GM19467 (cell line): ENCODE results near the gene PDE7B.

Experiments
- ATAC-seq: cut with Tn5 transposase; IDR thresholded peaks from one replicate; pipeline ENCODE4 v1.9.1; 2021; ENCODE audit warnings: mild to moderate bottlenecking, moderate library complexity; ENCODE audit not compliant: unreplicated experiment

The PDE7B gene

DNA sequence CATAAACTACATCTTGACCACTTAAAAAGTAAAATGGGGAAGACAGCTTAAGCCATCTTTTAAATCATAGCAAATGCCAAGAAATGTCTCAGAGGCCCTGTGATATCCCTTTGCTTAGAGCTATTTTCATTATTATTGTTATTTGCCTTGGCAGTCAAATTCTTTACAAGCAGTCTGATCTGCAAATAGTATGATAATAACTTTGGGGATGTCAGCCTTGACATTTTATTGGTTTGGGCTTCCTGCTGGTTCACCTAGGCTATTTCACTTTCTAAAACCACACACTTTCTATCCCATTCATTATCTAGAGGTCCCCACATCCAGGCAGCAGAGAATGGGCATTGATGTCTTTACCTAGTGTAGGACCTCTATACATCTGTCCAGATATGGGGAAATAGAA, 125.1 kb downstream of the PDE7B start:
- no peak for ATAC-seq

DNA sequence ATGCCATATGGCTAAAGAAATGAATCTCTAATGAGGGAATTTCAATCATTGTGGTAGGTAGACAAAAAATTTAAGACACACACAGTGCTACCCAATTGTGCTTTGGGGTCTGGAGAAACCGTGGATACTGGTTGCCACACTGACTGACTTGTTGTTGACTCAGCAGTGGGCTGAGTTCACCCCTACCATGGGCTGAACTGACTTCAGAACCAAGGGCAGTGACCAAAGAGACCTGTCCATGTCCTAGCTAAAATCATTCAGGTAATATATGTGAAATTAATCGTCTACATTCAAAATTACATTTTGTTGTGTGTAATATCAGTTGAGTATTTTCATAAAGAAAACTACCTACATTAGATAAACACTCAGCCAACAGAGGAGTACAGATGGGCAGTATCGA, 131.6 kb downstream of the PDE7B start:
- no peak for ATAC-seq

DNA sequence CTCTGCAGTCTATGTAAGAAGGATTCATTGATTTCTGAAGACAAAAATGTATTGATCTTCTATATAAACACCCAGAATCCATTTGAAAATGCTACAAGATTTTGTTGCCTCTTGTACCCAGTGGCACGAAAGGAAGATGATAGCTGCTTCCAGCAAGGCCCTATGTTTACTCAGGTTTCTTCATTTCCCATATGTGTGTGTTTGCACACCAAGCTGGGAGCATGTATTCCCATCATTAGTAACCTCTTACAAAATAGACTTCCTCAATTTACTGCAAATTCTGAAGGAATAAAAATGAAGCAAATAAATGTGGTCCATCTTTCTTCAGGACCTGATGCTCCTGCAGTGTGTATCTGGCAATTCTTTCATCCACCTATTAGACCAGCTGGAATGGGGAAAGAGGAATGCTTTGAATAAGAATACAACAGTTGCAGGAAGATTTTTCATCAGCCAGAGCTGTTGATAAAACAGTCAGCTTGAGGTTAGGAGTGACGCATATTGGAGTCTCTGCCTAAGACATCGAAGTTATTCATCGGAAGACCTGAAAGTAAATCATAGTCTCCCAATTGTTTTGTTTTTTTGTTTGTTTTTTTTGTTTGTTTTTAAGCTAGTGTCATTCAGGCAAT, 132.3 kb downstream of the PDE7B start:
- ATAC-seq = no peak

DNA sequence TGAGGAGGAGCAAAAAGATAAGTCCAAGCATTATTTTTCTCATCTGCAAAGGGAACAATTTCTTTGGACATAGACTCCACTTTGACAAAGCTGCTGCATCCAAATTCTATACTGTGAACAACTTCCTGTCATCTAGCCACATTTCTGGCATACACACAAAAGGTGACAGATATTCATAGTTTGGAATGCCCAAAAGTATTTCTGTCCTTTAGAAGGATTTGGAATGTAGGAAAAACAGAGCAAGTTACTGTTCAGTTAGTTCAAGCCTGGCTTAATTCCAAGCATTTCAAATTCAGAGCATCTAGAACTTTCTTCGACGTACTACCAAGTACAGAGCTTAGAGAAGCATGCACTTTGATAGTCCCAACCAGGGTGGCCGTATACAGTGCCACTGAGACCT, 134.0 kb downstream of the PDE7B start:
- ATAC-seq = no peak

DNA sequence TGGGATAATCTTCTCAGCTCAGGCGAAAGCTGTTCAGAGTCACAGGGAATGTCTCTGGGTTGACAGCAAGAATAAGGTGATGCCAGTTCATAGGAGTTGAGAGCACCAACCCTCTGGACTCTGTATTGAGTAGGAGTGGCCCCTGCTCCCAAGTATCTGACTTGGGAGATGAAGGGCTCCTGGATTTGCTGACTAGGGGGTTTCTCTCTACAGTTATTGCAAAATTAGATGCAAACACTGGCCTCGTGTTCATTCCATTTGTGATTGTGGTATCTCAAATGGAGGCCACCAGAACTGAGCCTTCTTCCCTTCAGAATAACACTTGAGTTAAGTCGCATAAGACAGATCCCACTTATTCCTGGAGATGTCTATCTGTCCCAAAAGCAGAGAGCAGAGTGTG, 135.7 kb downstream of the PDE7B start:
- ATAC-seq = no peak

DNA sequence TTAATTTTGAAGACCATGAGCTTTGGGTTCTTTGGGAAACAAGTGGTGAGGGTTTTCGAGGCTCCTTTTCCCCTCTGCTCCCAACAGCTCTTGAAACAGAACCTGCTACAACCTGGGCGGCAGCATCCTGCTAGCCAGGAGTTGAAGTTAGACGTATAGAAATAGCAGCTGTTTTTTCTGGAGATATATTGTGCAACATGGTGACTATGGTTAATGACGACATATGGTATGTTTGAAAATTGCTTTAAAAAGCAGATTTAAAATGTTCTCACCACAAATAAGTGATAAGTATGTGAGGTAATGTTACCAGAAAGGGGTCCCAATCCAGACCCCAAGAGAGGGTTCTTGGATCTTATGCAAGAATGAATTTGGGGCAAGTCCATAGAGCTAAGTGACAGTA, 138.9 kb downstream of the PDE7B start:
- ATAC-seq = no peak

DNA sequence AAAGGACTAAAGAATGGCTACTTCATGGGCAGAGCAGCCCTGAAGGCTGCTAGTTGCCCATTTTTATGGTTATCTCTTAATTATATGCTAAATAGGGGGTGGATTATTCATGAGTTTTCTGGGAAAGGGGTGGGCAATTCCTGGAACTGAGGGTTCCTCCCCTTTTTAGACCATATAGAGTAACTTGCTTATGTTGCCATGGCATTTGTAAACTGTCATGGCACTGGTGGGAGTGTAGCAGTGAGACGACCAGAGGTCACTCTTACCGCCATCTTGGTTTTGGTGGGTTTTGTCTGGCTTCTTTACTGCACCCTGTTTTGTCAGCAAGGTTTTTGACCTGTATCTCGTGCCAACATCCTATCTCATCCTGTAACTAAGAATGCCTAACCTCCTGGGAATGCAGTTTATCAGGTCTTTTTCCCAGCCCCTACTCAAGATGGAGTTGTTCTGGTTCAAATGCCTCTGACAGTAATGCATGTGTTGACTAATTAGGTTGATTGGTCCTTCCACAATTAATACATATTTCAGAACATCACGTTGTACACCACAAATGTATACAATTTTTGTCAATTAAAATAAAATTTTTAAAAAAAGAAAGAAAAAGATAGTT, 139.5 kb downstream of the PDE7B start:
- ATAC-seq = no peak

DNA sequence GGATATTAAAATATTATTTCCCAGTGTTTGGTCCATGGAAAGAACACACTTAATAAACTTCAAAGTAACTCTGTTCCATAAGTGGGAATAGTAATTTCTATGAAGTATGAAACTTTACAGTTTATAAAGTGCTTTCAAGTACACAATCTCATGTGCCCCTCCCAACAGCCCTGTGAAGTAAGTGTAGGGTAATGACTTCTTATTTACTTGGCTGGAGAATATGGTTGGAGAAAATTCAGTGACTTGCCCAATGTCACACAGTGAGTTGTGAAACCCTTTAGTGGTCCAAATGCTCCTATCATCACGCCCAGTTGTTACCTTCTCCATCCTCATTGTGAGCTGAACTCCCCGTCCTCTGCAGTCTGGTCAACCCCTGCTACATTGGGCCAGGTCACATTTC, 141.2 kb downstream of the PDE7B start:
- no peak for ATAC-seq

DNA sequence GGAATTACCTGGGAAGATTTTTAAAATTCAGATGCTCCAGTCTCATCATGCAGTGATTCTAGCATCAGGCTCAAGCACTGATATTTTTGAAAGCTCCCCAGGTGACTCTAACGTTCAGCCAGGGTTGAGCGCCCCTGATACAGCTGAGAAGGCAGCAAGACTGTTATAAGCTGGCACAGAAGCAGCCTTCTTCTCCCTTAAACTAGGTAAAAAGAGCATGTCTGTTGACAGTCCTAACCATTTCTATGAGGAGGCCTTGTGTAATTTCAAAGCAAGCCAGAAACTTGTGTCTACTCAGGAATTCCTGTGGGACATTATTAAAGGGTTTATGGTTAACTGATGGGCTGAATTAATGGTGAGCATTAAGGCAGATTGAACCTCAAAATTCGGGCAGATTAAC, 141.9 kb downstream of the PDE7B start:
- no peak for ATAC-seq

DNA sequence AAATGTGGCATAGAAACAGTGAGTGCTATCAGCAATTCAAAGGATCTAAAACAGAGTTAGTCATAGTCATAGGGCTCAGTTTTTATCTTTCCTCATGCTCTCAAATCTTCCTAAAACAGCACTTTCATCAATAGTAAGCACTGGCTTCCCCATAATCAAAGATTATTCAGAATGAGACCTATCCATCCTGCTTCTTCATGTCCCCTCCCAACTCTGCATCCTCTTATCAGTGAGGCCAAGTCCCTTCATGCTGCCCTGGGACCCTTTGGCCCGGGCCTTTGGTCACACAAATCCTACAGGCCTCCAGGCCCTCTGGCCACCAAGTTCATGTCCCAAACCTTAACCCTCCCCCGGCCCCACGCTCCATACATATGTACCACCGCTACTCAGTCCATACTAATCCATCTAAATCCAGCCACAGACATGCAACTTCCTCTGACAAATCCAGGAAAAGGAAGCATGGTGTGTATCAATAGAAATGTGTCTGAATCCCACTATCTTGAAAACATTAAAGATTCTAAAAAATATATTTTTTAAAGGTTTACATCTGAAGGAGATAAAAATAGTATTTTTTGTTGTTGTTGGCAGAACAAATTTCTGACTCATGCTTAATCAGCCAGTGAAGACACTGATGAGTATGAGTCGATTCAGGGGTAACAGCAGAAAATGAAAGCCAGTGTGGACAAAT, 143.5 kb downstream of the PDE7B start:
- no peak for ATAC-seq

DNA sequence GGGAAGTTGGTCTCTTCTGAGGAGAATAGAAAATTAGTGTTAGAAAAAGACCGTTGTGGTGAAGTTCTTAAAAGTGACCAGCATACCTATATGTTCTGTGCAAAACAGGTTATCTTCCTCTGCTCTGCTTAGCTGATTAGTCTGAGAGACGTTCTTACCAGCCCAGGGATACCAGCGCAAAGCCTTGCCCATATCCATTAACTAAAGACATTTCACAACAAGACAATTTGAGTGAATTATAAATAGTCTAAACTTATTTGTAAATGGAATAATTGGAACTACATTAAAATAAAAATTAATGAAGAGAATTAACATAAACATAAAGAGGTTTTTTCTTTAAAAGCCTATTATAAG, 144.0 kb downstream of the PDE7B start:
- no peak for ATAC-seq

DNA sequence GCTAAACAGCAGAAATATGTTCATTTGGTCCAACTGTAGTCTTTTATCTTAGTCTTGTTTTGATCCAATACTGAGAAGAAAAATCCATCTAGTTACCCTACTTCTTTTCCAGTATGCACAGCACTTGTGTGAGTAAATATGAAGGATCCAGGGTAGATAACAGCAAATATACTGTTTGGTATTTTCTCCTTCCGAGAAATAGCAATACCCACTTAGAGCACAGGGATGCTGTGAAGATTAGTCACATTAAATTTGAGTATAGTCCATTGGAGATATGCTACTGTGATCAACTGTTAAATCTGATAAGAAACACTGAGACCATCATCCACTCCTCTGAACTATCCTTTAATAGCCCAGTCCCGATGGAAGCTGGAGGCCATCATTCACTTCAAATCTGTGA, 145.2 kb downstream of the PDE7B start:
- no peak for ATAC-seq

DNA sequence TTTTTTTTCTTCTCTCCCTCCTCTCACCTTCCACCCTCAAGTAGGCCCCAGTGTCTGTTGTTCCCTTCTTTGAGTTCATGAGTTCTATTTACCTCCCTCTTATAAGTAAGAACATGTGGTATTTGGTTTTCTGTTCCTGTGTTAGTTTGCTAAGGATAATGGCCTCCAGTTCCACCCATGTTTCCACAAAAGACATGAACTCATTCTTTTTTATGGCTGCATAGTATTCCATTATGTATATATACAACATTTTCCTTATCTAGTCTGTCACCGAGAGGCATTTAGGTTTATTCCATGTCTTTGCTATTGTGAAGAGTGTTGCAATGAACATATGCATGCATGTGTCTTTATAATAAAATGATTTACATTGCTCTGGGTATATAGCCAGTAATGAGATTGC, 147.9 kb downstream of the PDE7B start:
- ATAC-seq = no peak

DNA sequence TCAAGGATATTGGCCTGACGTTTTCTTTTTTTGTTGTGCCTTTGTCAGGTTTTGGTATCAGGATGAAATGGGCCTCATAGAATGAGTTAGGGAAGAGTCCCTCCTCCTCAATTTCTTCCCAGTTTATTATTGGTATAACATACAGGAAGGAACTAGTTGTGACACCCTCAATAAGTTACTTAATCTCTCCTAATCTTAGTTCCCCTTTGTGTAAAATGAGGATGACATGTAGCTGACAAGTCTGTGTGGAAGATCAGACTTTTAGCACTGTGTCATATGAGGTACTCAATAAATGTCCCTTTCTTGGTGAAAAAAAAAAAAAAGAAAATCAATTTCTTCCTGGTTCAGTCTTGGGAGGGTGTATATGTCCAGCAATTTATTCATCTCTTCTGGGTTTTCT, 155.8 kb downstream of the PDE7B start:
- no peak for ATAC-seq

DNA sequence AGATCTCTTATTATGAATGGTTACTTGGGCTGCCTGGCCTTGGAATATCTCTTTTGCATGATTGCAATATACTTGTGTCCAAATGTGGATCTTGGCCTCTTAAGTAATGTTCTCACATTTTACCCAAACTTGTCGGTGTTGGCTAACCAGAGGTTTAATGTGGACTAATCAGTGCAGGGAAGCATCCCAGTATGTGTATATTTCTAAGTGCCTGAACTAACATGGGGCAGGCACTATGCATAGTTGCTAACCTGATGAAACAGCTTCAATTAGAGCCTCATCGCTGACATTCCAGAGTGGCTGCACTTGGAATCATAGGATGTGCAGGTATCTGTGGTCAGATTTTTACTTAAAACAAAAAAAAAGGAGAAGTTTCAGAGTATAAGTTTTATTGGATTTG, 160.0 kb downstream of the PDE7B start:
- no peak for ATAC-seq

DNA sequence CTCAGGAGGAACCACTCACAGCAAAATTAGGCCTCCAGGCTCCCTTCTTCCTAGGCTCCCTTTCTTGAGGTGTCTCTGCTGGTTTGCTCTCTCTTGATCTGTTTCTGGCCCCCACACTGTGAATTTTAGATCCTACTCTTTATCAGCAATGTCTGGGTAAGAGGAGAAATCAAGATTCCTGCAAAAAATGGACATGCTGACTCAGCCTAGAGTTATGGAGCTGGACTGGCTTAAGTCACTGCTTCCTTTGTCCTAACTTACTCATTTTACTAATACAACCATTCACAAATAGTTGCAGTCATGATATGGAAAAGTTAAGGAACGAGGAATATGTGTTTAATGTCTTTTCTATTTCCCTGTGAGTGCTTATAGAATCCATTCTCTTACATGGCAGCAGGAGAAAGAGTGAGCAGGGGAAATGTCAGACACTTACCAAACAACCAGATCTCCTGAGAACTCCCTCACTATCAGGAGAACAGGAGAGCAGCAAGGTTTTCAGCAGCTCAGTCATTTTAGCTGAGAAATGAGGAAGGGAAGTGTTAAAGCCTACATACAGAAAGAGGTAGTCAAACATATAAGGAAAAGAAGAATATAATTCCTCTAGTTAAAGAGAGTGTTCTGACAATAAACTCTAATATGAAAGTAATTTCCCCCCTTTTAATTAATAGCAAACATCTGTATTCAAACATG, 160.8 kb downstream of the PDE7B start:
- ATAC-seq = no peak

DNA sequence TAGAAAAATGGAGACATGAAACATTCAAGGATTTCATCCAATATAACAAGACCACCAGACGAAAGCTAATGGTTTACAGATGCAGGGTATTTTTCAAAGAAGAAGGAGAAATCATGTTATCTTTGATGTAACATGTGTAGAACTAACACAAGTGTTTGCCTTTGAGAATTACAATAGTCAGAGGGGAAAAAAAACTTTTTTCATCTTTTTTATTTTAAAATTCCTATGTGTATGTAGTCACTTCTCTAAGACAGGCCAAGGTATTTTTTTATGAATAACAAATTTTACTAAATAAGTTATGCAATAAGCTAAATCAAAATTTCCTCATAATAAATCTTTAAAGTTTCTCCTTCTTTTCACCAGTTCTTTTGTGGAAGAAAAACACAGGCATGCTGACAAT, 161.4 kb downstream of the PDE7B start:
- ATAC-seq = no peak

DNA sequence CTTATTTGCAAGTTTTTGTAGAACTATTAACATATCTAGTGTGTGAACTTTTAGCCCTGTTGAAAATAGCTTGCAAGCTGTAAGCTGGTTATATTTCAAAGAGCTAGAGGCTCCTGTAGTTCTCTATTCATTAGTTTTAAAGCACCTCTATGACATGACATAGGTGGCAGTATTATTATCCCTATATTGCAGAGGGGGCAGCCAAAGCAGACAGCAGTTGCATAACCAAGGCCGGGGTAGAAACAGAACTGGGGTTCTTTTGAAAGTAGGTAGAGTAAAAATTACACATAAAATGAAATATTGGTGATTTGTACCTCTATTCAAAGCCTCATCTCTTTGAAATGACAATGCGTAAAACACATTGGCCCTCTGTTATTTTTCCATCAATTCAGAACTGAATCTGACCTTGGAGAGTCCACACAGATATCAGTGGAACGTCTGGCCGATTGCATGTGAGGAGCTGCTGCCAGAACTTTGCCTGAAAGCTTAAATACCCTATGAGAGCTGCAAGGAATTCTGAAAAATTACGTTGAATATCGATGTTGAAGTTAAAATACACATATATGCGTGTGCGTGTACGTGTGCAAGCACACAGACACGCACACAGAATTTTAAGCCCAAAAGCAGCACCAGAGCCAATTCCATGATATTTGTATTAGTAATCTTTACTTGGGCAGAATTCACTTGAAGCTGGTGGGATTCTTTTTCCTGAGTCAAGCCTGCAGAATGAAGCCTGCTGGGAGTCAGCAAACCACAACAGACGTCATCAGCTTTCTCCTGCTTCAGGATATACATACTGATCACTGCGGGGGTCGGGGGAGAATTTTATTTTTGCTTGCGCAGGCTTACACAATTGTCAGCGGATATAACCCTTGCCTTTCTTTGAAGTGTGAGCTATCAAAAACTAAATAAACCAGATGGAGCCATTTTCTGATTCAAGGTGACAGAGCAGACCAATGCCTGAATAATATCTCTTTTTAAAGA, 163.2 kb downstream of the PDE7B start:
- no peak for ATAC-seq

DNA sequence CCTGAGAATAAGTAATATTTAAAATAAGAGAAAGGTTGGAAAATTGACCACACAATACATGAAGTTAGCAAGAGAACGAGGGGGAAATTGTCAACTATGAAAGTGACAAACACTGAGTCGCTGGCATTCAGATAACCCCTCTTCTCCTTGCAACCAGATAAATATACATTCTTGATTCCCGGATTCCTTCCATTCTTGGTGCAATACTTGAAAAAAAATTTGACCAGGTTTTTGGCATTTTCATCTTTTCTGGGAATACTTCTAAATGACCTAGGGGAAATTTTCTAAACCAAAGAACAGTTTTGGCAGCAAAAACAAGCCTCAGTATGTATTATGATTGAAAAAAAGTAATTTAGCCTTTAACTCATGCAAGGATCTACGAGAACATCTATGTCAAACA, 164.0 kb downstream of the PDE7B start:
- no peak for ATAC-seq

DNA sequence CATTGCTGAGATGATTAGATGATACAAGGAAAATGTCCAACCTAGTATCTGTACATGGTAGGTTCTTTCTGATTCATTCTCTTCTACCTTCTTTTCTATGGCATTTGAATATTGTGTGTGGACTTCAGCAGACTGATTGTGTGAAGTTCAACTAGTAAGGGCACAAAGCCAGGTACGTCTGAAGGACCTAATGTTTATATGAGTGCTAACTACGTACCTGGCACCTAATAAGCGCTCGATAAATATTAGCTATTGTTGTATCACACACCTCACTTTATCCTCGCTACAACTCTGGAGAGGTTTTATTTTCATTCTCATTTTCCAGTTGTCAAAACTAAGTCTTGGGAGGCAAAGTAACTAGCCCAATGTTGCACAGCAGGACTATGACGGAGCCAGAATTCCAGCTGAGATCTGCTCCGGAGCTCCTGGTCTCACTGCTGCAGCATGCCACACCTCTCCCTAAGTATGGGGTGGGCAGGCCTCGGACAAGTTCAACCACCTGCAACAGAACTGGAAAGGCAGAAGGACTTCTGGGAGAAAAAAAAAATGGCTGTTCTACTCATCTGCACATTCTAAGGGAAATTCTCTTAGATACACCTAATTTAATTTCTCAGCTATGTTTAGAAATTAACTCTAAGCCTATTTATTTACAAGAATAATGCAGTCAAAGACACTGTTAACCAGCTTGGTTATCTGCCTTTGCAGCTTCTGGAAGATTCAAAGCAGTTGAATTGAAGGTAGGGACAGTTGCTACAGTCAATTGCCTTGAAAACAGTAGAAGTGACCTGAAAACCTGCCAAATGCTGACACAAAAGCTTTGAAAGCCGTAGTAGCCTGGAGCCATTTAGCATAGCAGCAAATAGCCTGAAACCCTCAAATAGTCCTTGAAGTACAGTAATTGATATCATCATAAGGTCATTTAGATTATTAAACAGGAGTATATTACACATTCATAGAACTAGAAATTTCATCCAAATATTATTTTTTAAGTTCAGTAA, 165.0 kb downstream of the PDE7B start:
- ATAC-seq = no peak
